Lung microvascular endothelial cell (primary cell): ENCODE data around the gene FOSB. TPM values are rescaled to one million over a fixed set of nuclear protein-coding genes. Genes with fewer than 3 reads are reported as not detected.
"Not testable (repeated sequence)": the region's sequence is repeated elsewhere in the genome, so short reads cannot be mapped to it uniquely, and the experiment has no call there.

ENCODE experiments used
- DNase-seq, 2 donors: peaks; one replicate each; pipeline versions ENCODE4 v3.0.0 to v3.0.0-alpha.2; 2010; ENCODE audit warnings: low read depth in 2 of 2
- total RNA-seq: library from RNA; depleted of rRNA; stranded (reverse); fragments of >200 nt; gene quantifications from 2 replicates; pipeline ENCODE4 v1.2.1, GENCODE V29; 2014

FOSB gene
- total RNA-seq, result 0.65 and 23.4 TPM in 2 replicates

GRCh38 chr19:45467456-45468158, at the start of gene FOSB:
Gene FOSB (plus strand): TSS chr19:45467996. CDS start chr19:45468587, 591 bp downstream.
- peak; percentile 95 to 97 for DNase-seq

- no peak for DNase-seq
These were observed 49.0 kb upstream of the FOSB start for GRCh38 chr19:45418802-45419201.

GRCh38 chr19:45419396-45419795, 48.4 kb upstream of the FOSB start:
- DNase-seq, result no peak

- DNase-seq, result no peak
These were observed 47.9 kb upstream of the FOSB start for GRCh38 chr19:45419895-45420294.

- DNase-seq, result no peak
These were observed 47.4 kb upstream of the FOSB start for GRCh38 chr19:45420356-45420755.

- DNase-seq, result no peak
These were observed 46.9 kb upstream of the FOSB start for GRCh38 chr19:45420871-45421270.

- no peak for DNase-seq
These were observed 45.8 kb upstream of the FOSB start for GRCh38 chr19:45421947-45422498.

GRCh38 chr19:45423033-45423588, 44.7 kb upstream of the FOSB start:
- DNase-seq, result no peak

- peak; percentile 95 to 97 for DNase-seq
These were observed 44.1 kb upstream of the FOSB start, which contains the start of gene ERCC1 for GRCh38 chr19:45423589-45424190. Gene ERCC1 (minus strand): TSS chr19:45423917. CDS start chr19:45423374, 543 bp downstream.

- DNase-seq, result peak; percentile 97 to 98
These were observed 43.4 kb upstream of the FOSB start for GRCh38 chr19:45424191-45425058.

GRCh38 chr19:45428384-45429231, 39.2 kb upstream of the FOSB start:
- DNase-seq, result peak; percentile 55 to 61

- not testable (repeated sequence) for DNase-seq
These were observed 37.9 kb upstream of the FOSB start for GRCh38 chr19:45429896-45430295.

GRCh38 chr19:45431008-45431407, 36.8 kb upstream of the FOSB start:
- DNase-seq, result not testable (repeated sequence)

GRCh38 chr19:45432543-45432942, 35.3 kb upstream of the FOSB start:
- not testable (repeated sequence) for DNase-seq

GRCh38 chr19:45437328-45437727, 30.5 kb upstream of the FOSB start:
- no peak for DNase-seq

- no peak for DNase-seq
These were observed 28.6 kb upstream of the FOSB start for GRCh38 chr19:45439190-45439568.

GRCh38 chr19:45439569-45440258, 28.1 kb upstream of the FOSB start:
- DNase-seq, result peak; percentile 73 to 78

- no peak for DNase-seq
These were observed 27.5 kb upstream of the FOSB start for GRCh38 chr19:45440259-45440638.

GRCh38 chr19:45440873-45441654, 26.7 kb upstream of the FOSB start:
- peak in 1 of 2 donors; percentile 15 for DNase-seq
